ENCODE data around the gene CLEC14A.

DNA sequence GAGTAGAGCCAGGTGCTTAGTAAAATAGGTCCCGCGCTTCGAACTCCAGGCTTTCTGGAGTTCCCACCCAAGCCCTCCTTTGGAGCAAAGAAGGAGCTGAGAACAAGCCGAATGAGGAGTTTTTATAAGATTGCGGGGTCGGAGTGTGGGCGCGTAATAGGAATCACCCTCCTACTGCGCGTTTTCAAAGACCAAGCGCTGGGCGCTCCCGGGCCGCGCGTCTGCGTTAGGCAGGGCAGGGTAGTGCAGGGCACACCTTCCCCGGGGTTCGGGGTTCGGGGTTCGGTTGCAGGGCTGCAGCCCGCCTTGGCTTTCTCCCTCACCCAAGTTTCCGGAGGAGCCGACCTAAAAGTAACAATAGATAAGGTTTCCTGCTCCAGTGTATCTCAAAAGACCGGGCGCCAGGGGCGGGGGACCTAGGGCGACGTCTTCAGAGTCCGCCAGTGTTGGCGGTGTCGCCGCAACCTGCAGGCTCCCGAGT, 44.6 kb downstream of the CLEC14A start:
- TF ChIP-seq POLR2A (IDR thresholded peaks at IDR 0.05): no peak
- TF ChIP-seq, protein P1, sequence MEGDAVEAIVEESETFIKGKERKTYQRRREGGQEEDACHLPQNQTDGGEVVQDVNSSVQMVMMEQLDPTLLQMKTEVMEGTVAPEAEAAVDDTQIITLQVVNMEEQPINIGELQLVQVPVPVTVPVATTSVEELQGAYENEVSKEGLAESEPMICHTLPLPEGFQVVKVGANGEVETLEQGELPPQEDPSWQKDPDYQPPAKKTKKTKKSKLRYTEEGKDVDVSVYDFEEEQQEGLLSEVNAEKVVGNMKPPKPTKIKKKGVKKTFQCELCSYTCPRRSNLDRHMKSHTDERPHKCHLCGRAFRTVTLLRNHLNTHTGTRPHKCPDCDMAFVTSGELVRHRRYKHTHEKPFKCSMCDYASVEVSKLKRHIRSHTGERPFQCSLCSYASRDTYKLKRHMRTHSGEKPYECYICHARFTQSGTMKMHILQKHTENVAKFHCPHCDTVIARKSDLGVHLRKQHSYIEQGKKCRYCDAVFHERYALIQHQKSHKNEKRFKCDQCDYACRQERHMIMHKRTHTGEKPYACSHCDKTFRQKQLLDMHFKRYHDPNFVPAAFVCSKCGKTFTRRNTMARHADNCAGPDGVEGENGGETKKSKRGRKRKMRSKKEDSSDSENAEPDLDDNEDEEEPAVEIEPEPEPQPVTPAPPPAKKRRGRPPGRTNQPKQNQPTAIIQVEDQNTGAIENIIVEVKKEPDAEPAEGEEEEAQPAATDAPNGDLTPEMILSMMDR (IDR thresholded peaks at IDR 0.05): no peak

Data from breast epithelium (tissue), 3 donors.